NT2/D1 (cell line): ENCODE results near the gene GRK5.

ENCODE experiments used
- DNase-seq: peaks from one replicate; pipeline ENCODE4 v3.0.0-alpha.2; 2011; ENCODE audit warnings: low read depth, low spot score
- H3K27me3 ChIP-seq: 2 replicates; pipeline ENCODE4 v1.6.0; 2011; ENCODE audit warnings: mild to moderate bottlenecking; ENCODE audit not compliant: insufficient read length, insufficient read depth
- H3K36me3 ChIP-seq: 2 replicates; pipeline ENCODE4 v1.6.1; 2011; ENCODE audit warnings: mild to moderate bottlenecking, low read length, mixed read lengths; ENCODE audit not compliant: insufficient read depth, insufficient read length
- H3K4me1 ChIP-seq: 2 replicates; pipeline ENCODE4 v1.5.1; 2011; ENCODE audit not compliant: insufficient read depth, insufficient read length
- H3K4me3 ChIP-seq: 2 replicates; pipeline ENCODE4 v1.5.1; 2011; ENCODE audit warnings: low read depth; ENCODE audit not compliant: insufficient read length
- H3K9ac ChIP-seq: 2 replicates; pipeline ENCODE4 v1.6.0; 2011; ENCODE audit warnings: low read depth; ENCODE audit not compliant: insufficient read length
- H3K9me3 ChIP-seq: 2 replicates; pipeline ENCODE4 v1.5.1; 2011; ENCODE audit warnings: mild to moderate bottlenecking, low read length; ENCODE audit not compliant: insufficient read depth
- SUZ12 ChIP-seq: IDR thresholded peaks from 2 replicates; pipeline ENCODE4 v1.6.1; 2011; ENCODE audit not compliant: insufficient read length, insufficient read depth; ENCODE audit errors: extremely low read depth
- YY1 ChIP-seq: IDR thresholded peaks from 2 replicates; pipeline ENCODE4 v1.6.1; 2011; ENCODE audit not compliant: insufficient read length, insufficient read depth
- ZNF274 ChIP-seq: IDR thresholded peaks from 2 replicates; pipeline ENCODE4 v1.6.1; 2011; ENCODE audit warnings: mild to moderate bottlenecking, low read depth, low read length

The GRK5 gene

DNA sequence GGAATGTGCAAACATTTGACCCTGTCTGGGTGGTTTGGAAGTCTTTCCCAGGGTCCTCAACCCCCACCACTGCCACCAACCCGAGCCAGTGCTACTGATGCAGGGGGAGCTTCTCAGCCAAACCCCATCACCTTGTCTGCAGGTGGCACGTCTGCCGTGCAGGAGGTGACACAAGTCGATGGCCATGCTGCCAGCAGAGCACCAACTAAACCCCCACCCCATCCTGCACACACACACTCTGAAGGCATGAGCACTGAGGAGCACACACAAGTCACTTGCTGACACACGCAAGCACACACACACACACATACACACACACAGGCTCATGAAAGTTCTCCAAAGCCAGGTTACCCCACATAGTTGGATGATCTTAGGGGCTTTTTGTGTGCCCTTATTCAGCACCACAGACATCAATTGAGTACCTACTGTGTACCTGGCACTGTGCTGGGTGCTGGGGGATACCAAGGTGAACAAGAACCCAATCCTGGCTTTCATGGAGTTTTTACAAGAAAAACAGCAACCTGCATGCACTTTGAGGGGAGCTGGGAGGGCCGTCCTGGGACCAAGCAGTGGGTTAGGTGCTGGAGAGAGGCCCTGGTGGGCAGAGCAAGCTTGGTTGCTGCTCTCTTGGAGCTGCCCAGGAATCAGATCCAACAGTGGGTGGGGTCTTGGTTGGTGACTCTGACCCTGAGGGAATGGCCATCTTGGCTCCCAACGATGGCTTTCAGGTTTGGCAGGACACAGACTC lies 216.3 kb downstream of the GRK5 start:
- TF ChIP-seq ZNF274 (no peak), SUZ12 (no peak), YY1 (no peak)
- DNase-seq, result no peak

DNA sequence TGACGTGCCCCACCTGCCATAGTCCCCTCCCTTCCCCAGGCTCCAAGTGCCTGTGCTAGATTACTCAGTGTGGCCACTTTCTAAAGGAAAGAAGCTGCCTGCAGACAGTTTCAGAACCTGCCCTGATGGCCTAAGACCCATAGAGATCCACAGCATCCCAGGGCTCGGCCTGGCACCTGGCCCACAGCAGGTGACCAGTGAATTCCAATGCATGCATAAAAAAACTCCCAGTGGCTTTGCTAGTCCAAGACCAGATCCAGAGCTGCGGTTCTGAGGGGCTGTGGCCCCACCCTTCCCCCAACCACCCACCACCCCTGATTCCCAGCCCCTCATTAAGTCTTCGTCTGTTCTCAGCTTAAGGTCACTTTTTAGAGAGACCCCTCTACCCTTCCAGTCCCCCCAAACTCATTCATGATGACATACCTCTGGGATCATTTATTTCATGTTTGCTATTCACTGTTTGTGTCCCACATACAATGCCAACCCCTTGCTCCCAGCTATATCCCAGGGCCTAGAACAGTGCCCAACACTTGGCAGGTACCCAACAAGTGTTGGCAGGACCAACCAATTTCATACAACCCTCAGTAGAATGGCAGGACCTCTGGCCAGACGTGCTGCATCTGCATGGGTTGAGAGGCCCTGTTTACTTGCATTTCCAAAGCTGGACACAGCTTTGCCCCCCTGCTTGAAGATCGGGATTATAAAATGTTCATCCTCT lies 217.0 kb downstream of the GRK5 start:
- Histone ChIP-seq H3K4me1 (peaks cover 9% of the 10 kb centered on the region), H3K9me3 (no peaks in the 10 kb centered on the region), H3K9ac (no peak overlapping the region), H3K4me3 (no peak overlapping the region), H3K36me3 (peaks cover 17% of the 10 kb centered on the region), H3K27me3 (no peaks in the 10 kb centered on the region)
- TF ChIP-seq ZNF274 (no peak), SUZ12 (no peak)
- no peak for DNase-seq

More for the DNA sequence above, 216.3 kb downstream of the GRK5 start:
- H3K27me3 ChIP-seq, result no peaks in the 10 kb centered on the region
- no peaks in the 10 kb centered on the region for H3K9me3 ChIP-seq
- H3K4me3 ChIP-seq, result no peak overlapping the region
- H3K4me1 ChIP-seq, result peaks cover 9% of the 10 kb centered on the region
- H3K9ac ChIP-seq, result no peak overlapping the region
- peaks cover 17% of the 10 kb centered on the region for H3K36me3 ChIP-seq

DNA sequence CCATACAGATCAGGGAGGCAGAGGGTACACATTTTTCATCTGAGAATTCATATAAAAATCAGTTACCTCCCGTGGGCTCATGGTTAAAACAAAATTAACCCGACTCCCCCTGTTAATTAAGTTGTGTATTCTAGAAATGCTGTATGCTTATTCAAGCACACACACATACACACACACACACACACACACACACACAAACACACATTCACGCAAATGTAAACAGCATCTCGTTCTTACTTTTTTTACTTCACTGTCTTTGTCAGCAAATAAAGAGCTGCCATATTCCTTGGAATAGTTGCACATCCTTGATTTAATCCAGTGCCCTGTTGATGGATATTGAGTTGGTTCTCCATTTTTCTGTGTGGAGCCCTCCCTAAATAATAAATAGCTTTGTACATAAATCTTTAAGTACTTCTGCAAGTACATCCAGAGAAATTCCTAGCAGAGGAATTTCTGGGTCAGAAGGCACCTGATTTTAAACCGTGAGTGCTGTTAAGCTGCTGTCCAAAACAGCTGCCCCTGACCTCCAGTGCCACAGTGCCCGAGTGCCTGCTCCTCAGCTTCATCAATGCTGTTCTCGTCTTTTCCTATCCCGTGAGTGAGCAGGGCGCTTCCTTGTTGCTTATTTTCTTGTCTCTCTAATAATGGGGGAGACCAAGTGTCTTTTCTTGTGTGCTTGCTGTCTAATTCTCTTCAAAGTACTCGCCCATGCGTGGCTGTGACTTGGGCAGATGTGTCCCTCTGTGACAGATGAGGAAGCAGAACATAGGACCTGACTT lies 217.9 kb downstream of the GRK5 start:
- no peak for DNase-seq

DNA sequence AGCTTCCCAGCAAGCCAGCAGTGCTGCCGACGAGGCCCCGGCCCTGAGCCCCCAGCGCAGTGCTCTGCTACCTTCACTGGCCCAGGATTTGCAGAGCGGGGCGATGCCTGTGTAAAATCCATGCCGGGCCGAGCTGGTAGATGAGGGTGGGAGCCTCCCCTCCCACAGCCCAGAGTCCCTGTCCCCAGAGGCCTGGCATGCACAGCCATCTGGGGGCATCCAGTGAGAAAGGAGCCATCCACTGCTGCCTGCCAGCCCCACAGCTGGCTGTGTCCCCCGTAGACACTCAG lies 218.5 kb downstream of the GRK5 start:
- Histone ChIP-seq H3K4me1 (peaks cover 8% of the 10 kb centered on the region), H3K9ac (no peak overlapping the region), H3K27me3 (no peaks in the 10 kb centered on the region), H3K4me3 (no peak overlapping the region), H3K9me3 (no peaks in the 10 kb centered on the region), H3K36me3 (peaks cover 17% of the 10 kb centered on the region)
- DNase-seq, result no peak
- TF ChIP-seq SUZ12 (no peak), YY1 (no peak), ZNF274 (no peak)

More for the DNA sequence above, 217.9 kb downstream of the GRK5 start:
- Histone ChIP-seq H3K4me3 (no peak overlapping the region), H3K27me3 (no peaks in the 10 kb centered on the region), H3K9me3 (no peaks in the 10 kb centered on the region), H3K36me3 (peaks cover 17% of the 10 kb centered on the region), H3K9ac (no peak overlapping the region), H3K4me1 (peaks cover 9% of the 10 kb centered on the region)
- no peak for TF ChIP-seq SUZ12
- TF ChIP-seq YY1, result no peak
- no peak for TF ChIP-seq ZNF274

DNA sequence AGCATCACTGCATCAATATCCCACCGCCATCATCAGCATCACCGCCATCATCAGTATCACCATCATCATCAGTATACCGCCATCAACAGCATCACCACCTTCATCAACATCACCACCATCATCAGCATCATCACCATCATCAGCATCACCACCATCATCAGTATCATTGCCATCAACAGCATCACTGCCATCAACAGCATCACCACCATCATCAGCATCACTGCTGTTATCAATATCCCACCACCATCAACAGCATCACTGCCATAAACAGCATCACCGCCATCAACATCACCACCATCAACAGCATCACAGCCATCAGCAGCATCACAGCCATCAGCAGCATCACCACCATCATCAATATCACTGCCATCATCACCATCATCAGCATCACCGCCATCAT lies 219.3 kb downstream of the GRK5 start:
- DNase-seq, result no peak
- TF ChIP-seq ZNF274 (no peak), SUZ12 (no peak), YY1 (no peak)
- no peaks in the 10 kb centered on the region for H3K27me3 ChIP-seq
- H3K9me3 ChIP-seq, result no peaks in the 10 kb centered on the region
- H3K9ac ChIP-seq, result no peak overlapping the region
- H3K4me3 ChIP-seq, result no peak overlapping the region
- H3K4me1 ChIP-seq, result peaks cover 6% of the 10 kb centered on the region
- peaks cover 17% of the 10 kb centered on the region for H3K36me3 ChIP-seq

DNA sequence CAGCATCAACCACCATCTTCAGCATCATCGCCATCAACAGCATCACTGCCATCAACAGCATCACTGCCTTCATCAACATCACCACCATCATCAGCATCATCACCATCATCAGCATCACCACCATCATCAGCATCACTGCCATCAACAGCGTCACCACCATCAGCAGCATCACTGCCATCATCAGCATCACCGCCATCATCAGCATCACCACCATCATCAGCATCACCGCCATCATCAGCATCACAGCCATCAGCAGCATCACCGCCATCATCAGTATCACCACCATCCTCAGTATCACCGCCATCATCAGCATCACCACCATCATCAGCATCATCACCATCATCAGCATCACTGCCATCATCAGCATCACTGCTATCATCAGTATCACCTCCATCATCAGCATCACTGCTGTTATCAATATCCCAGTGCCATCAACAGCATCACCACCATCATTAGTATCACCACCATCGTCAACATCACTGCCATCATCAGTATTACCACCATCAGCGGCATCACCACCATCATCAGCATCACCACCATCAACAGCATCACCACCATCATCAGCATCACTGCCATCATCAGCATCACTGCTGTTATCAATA lies 220.0 kb downstream of the GRK5 start:
- H3K27me3 ChIP-seq, result no peaks in the 10 kb centered on the region
- peaks cover 6% of the 10 kb centered on the region for H3K4me1 ChIP-seq
- DNase-seq, result no peak
- TF ChIP-seq SUZ12 (no peak), ZNF274 (no peak)
- H3K9ac ChIP-seq, result no peak overlapping the region
- no peak overlapping the region for H3K4me3 ChIP-seq
- H3K9me3 ChIP-seq, result no peaks in the 10 kb centered on the region
- peaks cover 17% of the 10 kb centered on the region for H3K36me3 ChIP-seq

DNA sequence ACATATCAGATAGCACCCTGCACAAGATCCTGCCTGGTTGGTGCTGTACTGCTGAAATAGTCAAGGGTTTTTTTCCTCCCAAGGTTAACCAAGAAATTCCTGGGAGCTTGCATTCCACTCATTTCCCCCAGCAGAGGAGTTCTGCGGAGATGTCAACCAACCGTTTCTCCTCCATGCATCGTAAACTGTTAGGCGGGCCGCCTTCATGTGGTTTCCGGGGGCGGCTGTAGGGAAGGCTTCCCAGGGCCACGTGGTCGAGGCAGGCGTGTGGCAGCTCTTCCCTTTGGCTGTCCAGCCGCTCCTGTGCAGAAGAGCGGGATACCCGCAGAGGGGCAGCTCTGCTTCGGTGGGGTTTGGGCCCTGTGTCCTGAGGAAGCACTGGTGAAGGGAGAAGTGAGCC lies 221.4 kb downstream of the GRK5 start:
- peaks cover 17% of the 10 kb centered on the region for H3K36me3 ChIP-seq
- no peak for DNase-seq
- no peak overlapping the region for H3K4me3 ChIP-seq
- H3K9ac ChIP-seq, result no peak overlapping the region
- peaks cover 8% of the 10 kb centered on the region; the same call in 1 of the 2 replicates for H3K9me3 ChIP-seq
- TF ChIP-seq SUZ12 (no peak), YY1 (no peak), ZNF274 (no peak)
- H3K4me1 ChIP-seq, result no peaks in the 10 kb centered on the region
- H3K27me3 ChIP-seq, result no peaks in the 10 kb centered on the region
